ENCODE data around the gene CPNE4. TPM values are rescaled to one million over a fixed set of nuclear protein-coding genes. Genes with fewer than 3 reads are reported as not detected.

The CPNE4 gene
- total RNA-seq, 2 donors from 2014 or later: 0.17 to 0.65 TPM

- peaks cover 9% of the 10 kb centered on the region for H3K4me1 Mint-ChIP-seq (ENCODE audit: low read depth)
- no peaks in the 10 kb centered on the region for H3K9me3 Mint-ChIP-seq
- H3K27ac Mint-ChIP-seq: no peak overlapping the region
- H3K27me3 Mint-ChIP-seq (ENCODE audit: low read depth): peaks cover 35% of the 10 kb centered on the region
- DNase-seq (no peak), ATAC-seq (replicated peaks in 1 of 2) (no peak)
- H3K4me3 Mint-ChIP-seq: no peak overlapping the region
- no peaks in the 10 kb centered on the region for H3K36me3 Mint-ChIP-seq (ENCODE audit: insufficient read depth in 2 of 2)
Observed at GRCh38 chr3:131795390-131796090, 239.3 kb downstream of the CPNE4 start.

- H3K27me3 Mint-ChIP-seq (ENCODE audit: low read depth): peaks cover 35% of the 10 kb centered on the region
- DNase-seq: peak; percentile 28 to 40
- H3K27ac Mint-ChIP-seq: no peak overlapping the region
Observed at GRCh38 chr3:131794766-131795388, 239.9 kb downstream of the CPNE4 start.

DNA sequence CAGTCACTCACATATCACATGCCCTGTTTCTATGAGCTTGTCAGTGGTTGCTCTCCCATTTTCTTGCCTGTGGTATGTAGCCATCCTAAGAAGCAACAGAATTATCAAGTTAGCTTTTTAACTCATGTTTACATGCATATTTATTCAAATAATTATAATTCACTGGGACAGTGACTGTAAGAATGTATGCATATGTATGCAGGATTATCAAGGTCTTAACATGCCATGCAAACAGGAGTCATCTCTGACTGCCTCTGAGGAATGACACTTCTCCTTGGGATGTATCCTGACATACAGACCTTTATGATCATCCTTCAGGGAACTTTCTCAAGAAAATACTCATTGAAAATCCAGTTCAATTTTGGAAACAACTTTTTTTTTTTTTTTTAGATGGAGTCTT, 240.9 kb downstream of the CPNE4 start:
- H3K4me3 Mint-ChIP-seq: no peak overlapping the region
- peaks cover 9% of the 10 kb centered on the region for H3K4me1 Mint-ChIP-seq (ENCODE audit: low read depth)
- H3K36me3 Mint-ChIP-seq (ENCODE audit: insufficient read depth in 2 of 2): no peaks in the 10 kb centered on the region
- H3K27ac Mint-ChIP-seq: no peak overlapping the region
- DNase-seq: no peak
- peaks cover 41% of the 10 kb centered on the region for H3K27me3 Mint-ChIP-seq (ENCODE audit: low read depth)
- ATAC-seq (replicated peaks in 1 of 2): no peak
- H3K9me3 Mint-ChIP-seq: no peaks in the 10 kb centered on the region

More at GRCh38 chr3:131794766-131795388, 239.9 kb downstream of the CPNE4 start:
- ATAC-seq (replicated peaks in 1 of 2): peak; percentile 60 to 75
- Mint-ChIP-seq H3K4me3 (no peak overlapping the region), H3K36me3 (ENCODE audit: insufficient read depth in 2 of 2) (no peaks in the 10 kb centered on the region), H3K9me3 (no peaks in the 10 kb centered on the region), H3K4me1 (ENCODE audit: low read depth) (peaks cover 9% of the 10 kb centered on the region)

GRCh38 chr3:131789188-131789587, 245.6 kb downstream of the CPNE4 start:
- no peak overlapping the region for H3K4me3 Mint-ChIP-seq
- H3K36me3 Mint-ChIP-seq (ENCODE audit: insufficient read depth in 2 of 2): no peaks in the 10 kb centered on the region
- no peak for ATAC-seq (replicated peaks in 1 of 2)
- peaks cover 0 to 3% of the 10 kb centered on the region in 2 donors for H3K9me3 Mint-ChIP-seq
- H3K4me1 Mint-ChIP-seq (ENCODE audit: low read depth): no peaks in the 10 kb centered on the region
- H3K27ac Mint-ChIP-seq: no peak overlapping the region
- peaks cover 26% of the 10 kb centered on the region for H3K27me3 Mint-ChIP-seq (ENCODE audit: low read depth)
- DNase-seq: no peak

DNA sequence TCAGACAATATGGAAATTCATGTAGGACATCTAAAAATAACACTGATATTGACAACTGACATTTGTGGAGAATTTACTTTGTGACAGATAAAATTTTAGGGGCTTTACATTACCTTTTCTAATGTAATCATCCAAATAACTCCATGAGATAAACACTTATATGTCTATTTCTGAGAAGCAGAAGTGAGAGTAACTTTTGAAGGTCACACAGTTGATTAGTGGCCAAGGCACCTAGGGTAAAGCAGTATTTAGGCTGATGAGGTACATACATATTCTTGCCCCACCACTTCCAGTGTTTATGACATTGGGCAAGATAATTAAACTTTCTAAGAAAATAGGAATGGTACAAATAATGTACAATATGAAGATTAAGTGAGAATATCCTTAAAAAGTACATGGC, 248.4 kb downstream of the CPNE4 start:
- ATAC-seq (replicated peaks in 1 of 2): no peak

GRCh38 chr3:131782751-131783150, 252.1 kb downstream of the CPNE4 start:
- DNase-seq (no peak), ATAC-seq (replicated peaks in 1 of 2) (no peak)
- no peak overlapping the region for H3K27ac Mint-ChIP-seq
- H3K36me3 Mint-ChIP-seq (ENCODE audit: insufficient read depth in 2 of 2): peaks cover 0 to 2% of the 10 kb centered on the region in 2 donors
- H3K27me3 Mint-ChIP-seq (ENCODE audit: low read depth): peaks cover 22% of the 10 kb centered on the region
- H3K4me1 Mint-ChIP-seq (ENCODE audit: low read depth): no peaks in the 10 kb centered on the region
- no peak overlapping the region for H3K4me3 Mint-ChIP-seq
- peaks cover 4 to 5% of the 10 kb centered on the region in 2 donors for H3K9me3 Mint-ChIP-seq

More for the DNA sequence above, 248.4 kb downstream of the CPNE4 start:
- Mint-ChIP-seq H3K27ac (no peak overlapping the region), H3K4me3 (no peak overlapping the region), H3K27me3 (ENCODE audit: low read depth) (peaks cover 13% of the 10 kb centered on the region), H3K36me3 (ENCODE audit: insufficient read depth in 2 of 2) (no peaks in the 10 kb centered on the region), H3K4me1 (ENCODE audit: low read depth) (no peaks in the 10 kb centered on the region), H3K9me3 (peaks cover 0 to 3% of the 10 kb centered on the region in 2 donors)
- no peak for DNase-seq

DNA sequence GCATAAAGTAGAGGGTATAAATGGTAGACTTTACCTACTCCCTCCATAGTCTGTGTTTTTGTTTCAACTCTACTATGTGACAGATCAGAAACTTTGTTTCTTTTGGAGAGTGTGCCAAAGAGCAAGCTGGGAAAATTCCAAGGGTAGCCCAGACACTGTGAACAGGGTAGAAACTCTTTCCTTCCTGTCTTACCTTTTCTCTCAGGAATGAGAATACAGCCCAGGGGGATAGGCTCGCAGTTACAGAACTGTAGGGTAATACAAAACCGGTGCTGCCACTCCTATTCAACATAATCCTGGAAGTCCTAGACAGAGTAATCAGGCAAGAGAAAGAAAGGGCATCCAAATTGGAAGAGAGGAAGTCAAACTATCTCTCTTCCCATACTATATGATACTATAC, 256.3 kb downstream of the CPNE4 start:
- ATAC-seq (replicated peaks in 1 of 2) (no peak), DNase-seq (no peak)
- H3K27me3 Mint-ChIP-seq (ENCODE audit: low read depth): peaks cover 21% of the 10 kb centered on the region
- no peak overlapping the region for H3K4me3 Mint-ChIP-seq
- H3K4me1 Mint-ChIP-seq (ENCODE audit: low read depth): no peaks in the 10 kb centered on the region
- H3K9me3 Mint-ChIP-seq: peaks cover 3 to 5% of the 10 kb centered on the region in 2 donors
- peaks cover 2 to 3% of the 10 kb centered on the region in 2 donors for H3K36me3 Mint-ChIP-seq (ENCODE audit: insufficient read depth in 2 of 2)
- H3K27ac Mint-ChIP-seq: no peak overlapping the region

DNA sequence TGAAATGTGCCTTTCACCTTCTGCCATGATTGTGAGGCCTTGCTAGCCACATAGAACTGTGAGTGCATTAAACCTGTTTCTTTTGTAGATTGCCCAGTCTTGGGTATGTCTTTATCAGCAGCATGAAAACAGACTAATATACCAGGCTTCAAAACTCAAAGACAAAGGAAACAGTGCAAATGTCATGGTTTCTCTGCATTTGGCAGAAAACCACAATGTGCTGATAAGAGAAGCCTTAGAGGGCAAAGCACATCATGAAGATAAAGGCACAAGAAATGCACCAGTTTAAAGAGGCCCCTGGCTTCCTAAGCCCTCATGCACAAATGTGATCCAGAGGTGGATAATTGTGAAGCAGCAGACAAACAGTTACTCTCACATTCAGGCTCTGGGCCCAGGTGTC, 259.2 kb downstream of the CPNE4 start:
- Mint-ChIP-seq H3K4me1 (ENCODE audit: low read depth) (no peaks in the 10 kb centered on the region), H3K27me3 (ENCODE audit: low read depth) (peaks cover 30% of the 10 kb centered on the region), H3K4me3 (no peak overlapping the region), H3K9me3 (peaks cover 3 to 5% of the 10 kb centered on the region in 2 donors), H3K27ac (no peak overlapping the region), H3K36me3 (ENCODE audit: insufficient read depth in 2 of 2) (peaks cover 2 to 3% of the 10 kb centered on the region in 2 donors)
- no peak for ATAC-seq (replicated peaks in 1 of 2)
- no peak for DNase-seq

- H3K9me3 Mint-ChIP-seq: peaks cover 1% of the 10 kb centered on the region in 2 donors
- H3K36me3 Mint-ChIP-seq (ENCODE audit: insufficient read depth in 2 of 2): peaks cover 0 to 3% of the 10 kb centered on the region in 2 donors
- no peaks in the 10 kb centered on the region for H3K4me1 Mint-ChIP-seq (ENCODE audit: low read depth)
- no peak overlapping the region for H3K4me3 Mint-ChIP-seq
- DNase-seq (no peak), ATAC-seq (replicated peaks in 1 of 2) (peak; percentile 69 to 79)
- peaks cover 23% of the 10 kb centered on the region for H3K27me3 Mint-ChIP-seq (ENCODE audit: low read depth)
- no peak overlapping the region for H3K27ac Mint-ChIP-seq
Observed at GRCh38 chr3:131772269-131773026, 262.4 kb downstream of the CPNE4 start.

DNA sequence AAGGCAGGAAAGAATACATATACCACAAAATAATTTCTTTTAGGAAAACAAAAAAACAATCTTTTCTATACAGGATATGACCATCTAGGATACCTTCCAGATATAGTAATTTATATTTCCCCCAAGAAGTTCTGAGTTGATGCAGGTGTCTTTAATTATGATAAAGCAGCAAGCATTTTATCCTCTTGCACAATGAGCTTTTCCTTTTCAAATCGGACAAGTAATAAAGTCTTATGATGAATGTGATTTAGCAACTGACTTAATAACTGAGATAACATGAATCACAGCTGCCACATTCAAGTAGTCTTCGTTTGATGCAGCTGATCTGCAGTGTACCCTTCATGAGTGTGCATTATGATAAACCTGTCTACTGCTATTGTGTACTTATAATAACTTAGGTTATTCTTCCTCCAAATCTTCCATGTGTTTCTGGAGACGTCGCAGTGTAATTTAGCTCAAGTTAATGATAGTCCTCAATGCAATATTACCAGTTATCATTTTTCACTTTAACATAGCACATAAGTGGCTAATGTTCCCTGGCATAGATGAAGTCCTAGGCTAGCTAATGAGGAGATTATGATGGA, 271.7 kb downstream of the CPNE4 start:
- peaks cover 42% of the 10 kb centered on the region for H3K27me3 Mint-ChIP-seq (ENCODE audit: low read depth)
- H3K4me1 Mint-ChIP-seq (ENCODE audit: low read depth): no peaks in the 10 kb centered on the region
- no peaks in the 10 kb centered on the region for H3K36me3 Mint-ChIP-seq (ENCODE audit: insufficient read depth in 2 of 2)
- DNase-seq: no peak
- ATAC-seq (replicated peaks in 1 of 2): no peak
- no peak overlapping the region for H3K4me3 Mint-ChIP-seq
- no peaks in the 10 kb centered on the region for H3K9me3 Mint-ChIP-seq
- no peak overlapping the region for H3K27ac Mint-ChIP-seq

- Mint-ChIP-seq H3K36me3 (ENCODE audit: insufficient read depth in 2 of 2) (no peaks in the 10 kb centered on the region), H3K27ac (no peak overlapping the region), H3K27me3 (ENCODE audit: low read depth) (peaks cover 31% of the 10 kb centered on the region), H3K9me3 (peaks cover 0 to 2% of the 10 kb centered on the region in 2 donors), H3K4me1 (ENCODE audit: low read depth) (no peaks in the 10 kb centered on the region), H3K4me3 (no peak overlapping the region)
- DNase-seq (no peak), ATAC-seq (replicated peaks in 1 of 2) (no peak)
Observed at GRCh38 chr3:131756405-131756804, 278.4 kb downstream of the CPNE4 start.

DNA sequence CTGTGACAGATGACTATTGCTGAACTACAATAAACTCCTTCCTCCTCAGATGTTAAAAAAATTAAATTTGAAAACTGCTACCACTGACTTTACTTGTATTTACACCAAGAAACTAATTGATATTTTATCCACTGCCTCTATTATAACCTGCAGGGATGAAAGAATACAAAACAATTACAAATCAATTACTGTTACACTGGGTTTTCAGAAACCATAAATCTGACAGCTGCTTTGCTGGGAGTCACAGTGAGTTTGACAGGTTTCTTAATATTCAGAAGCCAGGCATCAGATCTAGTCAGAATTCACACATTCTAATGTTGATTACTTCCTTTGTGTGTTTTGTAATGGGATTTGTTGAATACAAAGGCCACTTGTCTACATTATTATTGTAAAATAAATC, 279.4 kb downstream of the CPNE4 start:
- Mint-ChIP-seq H3K4me3 (no peak overlapping the region), H3K9me3 (peaks cover 0 to 2% of the 10 kb centered on the region in 2 donors), H3K4me1 (ENCODE audit: low read depth) (no peaks in the 10 kb centered on the region), H3K27ac (no peak overlapping the region), H3K36me3 (ENCODE audit: insufficient read depth in 2 of 2) (no peaks in the 10 kb centered on the region), H3K27me3 (ENCODE audit: low read depth) (peaks cover 30% of the 10 kb centered on the region)
- ATAC-seq (replicated peaks in 1 of 2): no peak
- no peak for DNase-seq

DNA sequence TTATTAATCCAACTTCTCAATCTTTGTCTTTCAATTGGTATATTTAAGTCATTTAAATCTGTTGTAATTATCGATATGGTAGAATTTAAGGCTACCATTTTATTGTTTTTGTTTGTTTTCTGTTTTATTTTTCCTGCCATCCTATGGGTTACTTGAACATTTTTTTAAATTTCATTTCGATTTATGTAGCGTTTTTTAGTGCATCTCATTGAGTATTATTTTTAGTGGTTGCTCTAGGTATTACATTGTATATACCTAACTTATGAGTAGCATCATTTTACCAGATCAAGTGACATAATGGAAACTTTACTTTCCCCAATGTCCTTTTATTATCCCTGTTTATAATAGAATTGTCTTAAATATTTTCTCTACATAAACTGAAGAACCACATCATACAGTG, 284.6 kb downstream of the CPNE4 start:
- DNase-seq (no peak), ATAC-seq (replicated peaks in 1 of 2) (no peak)
- Mint-ChIP-seq H3K36me3 (ENCODE audit: insufficient read depth in 2 of 2) (no peaks in the 10 kb centered on the region), H3K27ac (no peak overlapping the region), H3K9me3 (peaks cover 0 to 2% of the 10 kb centered on the region in 2 donors), H3K4me3 (no peak overlapping the region), H3K27me3 (ENCODE audit: low read depth) (peaks cover 33% of the 10 kb centered on the region), H3K4me1 (ENCODE audit: low read depth) (no peaks in the 10 kb centered on the region)
